ENCODE data around the gene CNOT2. TPM values are rescaled to one million over a fixed set of nuclear protein-coding genes. Genes with fewer than 3 reads are reported as not detected.
A peak's percentile ranks its signal among the peaks of the same experiment; 100 is the strongest.

The CNOT2 gene
- total RNA-seq, 3 donors from 2014 or later (not counting 1 experiment from before 2014, with no cell fraction given): 160 to 178 (median 173) TPM

DNA sequence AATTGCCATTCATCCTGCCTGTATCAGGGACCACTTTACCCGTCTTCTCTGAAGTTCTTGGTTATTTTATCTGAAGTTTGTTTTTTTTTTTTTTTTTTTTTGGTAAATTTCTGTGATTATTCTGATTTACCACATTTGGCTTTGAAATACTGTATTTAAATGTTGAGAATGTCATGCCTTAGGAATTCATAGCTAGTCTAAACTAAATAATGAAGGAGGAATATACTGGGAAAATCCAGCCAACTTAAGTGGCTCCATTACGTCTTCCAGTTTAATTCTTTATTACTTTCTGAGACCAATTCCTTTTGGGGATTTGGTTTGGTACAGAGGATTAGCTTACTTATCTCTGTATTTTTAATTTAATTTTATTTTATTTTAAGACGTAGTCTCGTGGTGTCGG is 62.6 kb downstream of the CNOT2 start:
- intact Hi-C loops (cut with micrococcal nuclease): loop anchor here (5.0 kb wide), 2 partner anchors 37 to 63 kb away; partner anchors contain the start of gene CNOT2

GRCh38 chr12:70306676-70307075 is 63.4 kb downstream of the CNOT2 start:
- Histone ChIP-seq H3K4me3 (ENCODE audit: low read length) (no peak overlapping the region), H3K36me3 (ENCODE audit: control insufficient read depth, insufficient read depth, low read length) (no peaks in the 10 kb centered on the region), H3K27me3 (ENCODE audit: control insufficient read depth, insufficient read depth, low read length) (no peaks in the 10 kb centered on the region), H3K9me3 (ENCODE audit: control insufficient read depth, insufficient read depth, low read length) (no peaks in the 10 kb centered on the region), H3K4me1 (ENCODE audit: control insufficient read depth, insufficient read depth, low read length) (peaks cover 11% of the 10 kb centered on the region), H3K27ac (ENCODE audit: low read length) (no peak overlapping the region)
- Mint-ChIP-seq H3K4me1 (peaks cover 45 to 47% of the 10 kb centered on the region in 2 donors), H3K9me3 (no peaks in the 10 kb centered on the region), H3K27ac (peak overlapping the region; percentile 42 to 66), H3K4me3 (no peak overlapping the region), H3K36me3 (no peaks in the 10 kb centered on the region), H3K27me3 (ENCODE audit: low read depth in 2 of 2) (no peaks in the 10 kb centered on the region)
- no peak for TF ChIP-seq CTCF (IDR thresholded peaks at IDR 0.05)
- ATAC-seq (no peak), DNase-seq (no peak)
- intact Hi-C loops (cut with micrococcal nuclease): loop anchor here (5.0 kb wide), 2 partner anchors 36 to 64 kb away; partner anchors contain the start of gene CNOT2
- 100% methylated on average over 1 of the region's 3 CpGs for WGBS (ENCODE audit: insufficient coverage)

More for the DNA sequence above, 62.6 kb downstream of the CNOT2 start:
- H3K27ac ChIP-seq (ENCODE audit: low read length): no peak overlapping the region
- Mint-ChIP-seq H3K4me3 (no peak overlapping the region), H3K9me3 (no peaks in the 10 kb centered on the region), H3K4me1 (peaks cover 49 to 53% of the 10 kb centered on the region in 2 donors), H3K36me3 (no peaks in the 10 kb centered on the region), H3K27me3 (ENCODE audit: low read depth in 2 of 2) (no peaks in the 10 kb centered on the region), H3K27ac (peak overlapping the region; percentile 54 to 71)
- ATAC-seq (no peak), DNase-seq (no peak)
- 98% methylated on average over 4 of the region's 5 CpGs for WGBS (ENCODE audit: insufficient coverage)
- peaks cover 11% of the 10 kb centered on the region for H3K4me1 ChIP-seq (ENCODE audit: control insufficient read depth, insufficient read depth, low read length)
- TF ChIP-seq CTCF (IDR thresholded peaks at IDR 0.05): no peak
- no peak overlapping the region for H3K4me3 ChIP-seq (ENCODE audit: low read length)
- H3K27me3 ChIP-seq (ENCODE audit: control insufficient read depth, insufficient read depth, low read length): no peaks in the 10 kb centered on the region
- no peaks in the 10 kb centered on the region for H3K9me3 ChIP-seq (ENCODE audit: control insufficient read depth, insufficient read depth, low read length)
- no peaks in the 10 kb centered on the region for H3K36me3 ChIP-seq (ENCODE audit: control insufficient read depth, insufficient read depth, low read length)

GRCh38 chr12:70307868-70308267 is 64.6 kb downstream of the CNOT2 start:
- intact Hi-C loops (cut with micrococcal nuclease): loop anchor here (5.0 kb wide), 2 partner anchors 34 to 66 kb away; partner anchors contain the start of gene CNOT2
- peaks cover 11% of the 10 kb centered on the region for H3K4me1 ChIP-seq (ENCODE audit: control insufficient read depth, insufficient read depth, low read length)
- H3K27me3 ChIP-seq (ENCODE audit: control insufficient read depth, insufficient read depth, low read length): no peaks in the 10 kb centered on the region
- H3K9me3 Mint-ChIP-seq: no peaks in the 10 kb centered on the region
- H3K9me3 ChIP-seq (ENCODE audit: control insufficient read depth, insufficient read depth, low read length): no peaks in the 10 kb centered on the region
- ATAC-seq (no peak), DNase-seq (no peak)
- H3K4me3 Mint-ChIP-seq: no peak overlapping the region
- H3K4me1 Mint-ChIP-seq: peaks cover 43% of the 10 kb centered on the region in 2 donors
- no peak overlapping the region for H3K27ac ChIP-seq (ENCODE audit: low read length)
- H3K27ac Mint-ChIP-seq: peak overlapping the region in 1 of 2 donors; percentile 67
- WGBS (ENCODE audit: insufficient coverage): 97% methylated on average over 3 of the region's 4 CpGs
- H3K36me3 ChIP-seq (ENCODE audit: control insufficient read depth, insufficient read depth, low read length): peaks cover 5% of the 10 kb centered on the region
- no peaks in the 10 kb centered on the region for H3K27me3 Mint-ChIP-seq (ENCODE audit: low read depth in 2 of 2)
- TF ChIP-seq CTCF (IDR thresholded peaks at IDR 0.05): no peak
- H3K36me3 Mint-ChIP-seq: no peaks in the 10 kb centered on the region
- H3K4me3 ChIP-seq (ENCODE audit: low read length): no peak overlapping the region

DNA sequence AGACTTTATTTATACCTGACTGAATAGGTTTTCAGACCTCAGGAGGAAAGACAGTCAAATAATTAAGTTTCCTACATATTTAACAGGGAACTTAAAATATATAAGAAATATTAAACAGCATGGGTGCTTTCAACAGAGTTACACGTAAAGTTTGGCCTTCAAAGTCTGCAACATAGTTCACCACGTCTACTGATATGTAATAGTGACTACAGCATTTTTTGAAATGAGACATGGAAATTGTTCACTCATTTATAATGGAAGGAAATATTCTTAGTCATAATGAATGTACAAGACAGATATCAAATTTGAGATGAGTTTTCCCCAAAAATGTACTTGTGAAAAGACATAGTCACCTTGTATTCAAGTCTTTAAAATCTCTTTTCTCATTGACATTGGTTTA is 66.1 kb downstream of the CNOT2 start:
- H3K9me3 Mint-ChIP-seq: no peaks in the 10 kb centered on the region
- H3K27me3 Mint-ChIP-seq (ENCODE audit: low read depth in 2 of 2): no peaks in the 10 kb centered on the region
- Histone ChIP-seq H3K27ac (ENCODE audit: low read length) (no peak overlapping the region), H3K9me3 (ENCODE audit: control insufficient read depth, insufficient read depth, low read length) (no peaks in the 10 kb centered on the region), H3K27me3 (ENCODE audit: control insufficient read depth, insufficient read depth, low read length) (no peaks in the 10 kb centered on the region), H3K4me1 (ENCODE audit: control insufficient read depth, insufficient read depth, low read length) (peaks cover 10% of the 10 kb centered on the region), H3K4me3 (ENCODE audit: low read length) (no peak overlapping the region), H3K36me3 (ENCODE audit: control insufficient read depth, insufficient read depth, low read length) (peaks cover 6% of the 10 kb centered on the region)
- intact Hi-C loops (cut with micrococcal nuclease): loop anchor here (5.0 kb wide), 2 partner anchors 33 to 67 kb away; partner anchors contain the start of gene CNOT2
- DNase-seq (no peak), ATAC-seq (no peak)
- 100% methylated on average over 2 of the region's 2 CpGs for WGBS (ENCODE audit: insufficient coverage)
- H3K36me3 Mint-ChIP-seq: no peaks in the 10 kb centered on the region
- H3K4me3 Mint-ChIP-seq: no peak overlapping the region
- peaks cover 34 to 44% of the 10 kb centered on the region in 2 donors for H3K4me1 Mint-ChIP-seq
- no peak for TF ChIP-seq CTCF (IDR thresholded peaks at IDR 0.05)
- no peak overlapping the region for H3K27ac Mint-ChIP-seq
